AG04450 (cell line): ENCODE results near the gene HEPN1. TPM values are rescaled to one million over a fixed set of nuclear protein-coding genes. Genes with fewer than 3 reads are reported as not detected.

Source experiments
- CTCF ChIA-PET: fragments of 300-600, 350-600 bp; formaldehyde crosslinking; extraction: SDS; loops from one replicate; lab custom pipeline; 2022; ENCODE audit warnings: antibody characterized with exemption, inconsistent platforms; lab: Charles Lee
- POLR2A ChIA-PET: fragments of 350-600 bp; formaldehyde crosslinking; extraction: SDS; loops from one replicate; lab custom pipeline; 2021; ENCODE audit warnings: antibody characterized with exemption, inconsistent platforms; lab: Yijun Ruan, JAX
- DNase-seq: peaks from one replicate; pipeline ENCODE4 v3.0.0-alpha.2; 2011; ENCODE audit warnings: low read depth, low spot score
- H3K27ac ChIP-seq: one replicate; pipeline ENCODE4 v1.5.1; 2012; ENCODE audit warnings: low read depth, low read length, control low read depth
- H3K27me3 ChIP-seq: one replicate; pipeline ENCODE4 v1.6.0; 2012; ENCODE audit warnings: low read length; ENCODE audit not compliant: control insufficient read depth, insufficient read depth
- H3K4me3 ChIP-seq: 2 replicates; pipeline ENCODE4 v1.5.1; 2011; ENCODE audit warnings: mild to moderate bottlenecking, low read depth, low read length, control low read depth
- H3K9me3 ChIP-seq: 2 replicates; pipeline ENCODE4 v1.5.1; 2012; ENCODE audit warnings: low read length; ENCODE audit not compliant: control insufficient read depth, insufficient read depth
- CTCF ChIP-seq: IDR thresholded peaks from 2 replicates; pipeline ENCODE4 v1.5.1; 2011; ENCODE audit warnings: low read depth, low read length, control low read depth, inconsistent platforms
- polyA plus RNA-seq: library from polyadenylated mRNA; depleted of rRNA; stranded (reverse); fragments of >200 nt; gene quantifications from 2 replicates; pipeline ENCODE4 v1.2.3, GENCODE V29; 2011

The HEPN1 gene
- polyA plus RNA-seq, 1 experiment = not detected

GRCh38 chr11:124950601-124951330 is 31.7 kb downstream of the HEPN1 start:
- no peak for DNase-seq
- no peaks in the 10 kb centered on the region for H3K9me3 ChIP-seq
- TF ChIP-seq CTCF = no peak
- H3K27ac ChIP-seq = no peak overlapping the region
- no peak overlapping the region for H3K4me3 ChIP-seq
- ChIA-PET CTCF (interaction anchor here (0.9 to 2.1 kb wide), 2 partner anchors 15 to 74 kb away, joined by 3 to 6 read pairs; partner anchors contain the start of gene HEPACAM), POLR2A (no interaction called here)
- no peaks in the 10 kb centered on the region for H3K27me3 ChIP-seq

GRCh38 chr11:124951341-124951740 is 32.3 kb downstream of the HEPN1 start:
- ChIA-PET CTCF (interaction anchor here (2.1 kb wide), 1 partner anchor 15 kb away, joined by 6 read pairs; the partner anchor contains the start of gene HEPACAM), POLR2A (no interaction called here)
- no peak for DNase-seq
- Histone ChIP-seq H3K27me3 (no peaks in the 10 kb centered on the region), H3K4me3 (no peak overlapping the region), H3K9me3 (no peaks in the 10 kb centered on the region), H3K27ac (no peak overlapping the region)
- no peak for TF ChIP-seq CTCF

- ChIA-PET CTCF (interaction anchor here (0.6 to 2.6 kb wide), 13 partner anchors 9 to 477 kb away, joined by 3 to 35 read pairs (median 4); partner anchors contain the start of genes HEPACAM and ROBO3), POLR2A (interaction anchor here (0.5 to 2.6 kb wide), 10 partner anchors 19 to 541 kb away, joined by 3 to 31 read pairs (median 4); partner anchors contain the start of genes HEPACAM and ROBO4)
- Histone ChIP-seq H3K27ac (peak within 1 kb of the TSS; percentile 87), H3K27me3 (no peaks in the 10 kb centered on the region), H3K4me3 (peak within 1 kb of the TSS; percentile 61), H3K9me3 (no peaks in the 10 kb centered on the region)
- TF ChIP-seq CTCF = no peak
- peak; percentile 92 for DNase-seq
Measured at GRCh38 chr11:124953753-124954589, 34.9 kb downstream of the HEPN1 start, which contains the start of gene CCDC15. Gene CCDC15, plus strand, starts transcription at chr11:124954202. Its CDS starts 531 bp downstream, at chr11:124954733.

- ChIA-PET CTCF (interaction anchor here (1.3 to 2.6 kb wide), 6 partner anchors 19 to 391 kb away, joined by 3 to 16 read pairs (median 6); partner anchors contain the start of genes HEPACAM and ROBO3), POLR2A (interaction anchor here (1.0 to 2.6 kb wide), 4 partner anchors 20 to 78 kb away, joined by 3 to 31 read pairs (median 17); partner anchors contain the start of genes HEPACAM and ROBO4)
- DNase-seq = no peak
- no peaks in the 10 kb centered on the region for H3K27me3 ChIP-seq
- no peaks in the 10 kb centered on the region for H3K9me3 ChIP-seq
- TF ChIP-seq CTCF = no peak
- H3K27ac ChIP-seq = peak overlapping the region; percentile 87
- peak overlapping the region; percentile 61 for H3K4me3 ChIP-seq
Measured at GRCh38 chr11:124954590-124954955, 35.5 kb downstream of the HEPN1 start.
